HL-60 (cell line): Measurements from ENCODE around the gene GCLC.

ENCODE experiments used
- CTCF ChIP-seq: IDR thresholded peaks from one replicate; pipeline ENCODE4 v1.5.1; 2011; ENCODE audit warnings: low read length, control low read depth, inconsistent platforms; ENCODE audit not compliant: insufficient read depth
- GABPA ChIP-seq: IDR thresholded peaks from 2 replicates; pipeline ENCODE4 v1.6.1; 2012; ENCODE audit warnings: low read depth
- POLR2AphosphoS5 ChIP-seq: IDR thresholded peaks from 2 replicates; pipeline ENCODE4 v1.6.1; 2012; ENCODE audit warnings: low read depth

GRCh38 chr6:53503060-53503459 is 41.8 kb downstream of the GCLC start:
- TF ChIP-seq CTCF (no peak), GABPA (no peak), POLR2AphosphoS5 (no peak)
